Ishikawa (cell line): ENCODE data around the gene NAV3.

Experiments
- CEBPB ChIP-seq: IDR thresholded peaks from 2 replicates; pipeline ENCODE4 v1.6.1; 2012
- CREB1 ChIP-seq: IDR thresholded peaks from 2 replicates; pipeline ENCODE4 v1.6.1; 2012; ENCODE audit warnings: low read depth
- EGR1 ChIP-seq: IDR thresholded peaks from 2 replicates; pipeline ENCODE4 v1.6.1; 2012
- EP300 ChIP-seq: IDR thresholded peaks from 2 replicates; pipeline ENCODE4 v1.6.1; 2012; ENCODE audit warnings: borderline replicate concordance
- RAD21 ChIP-seq: IDR thresholded peaks from 2 replicates; pipeline ENCODE4 v1.6.1; 2012; ENCODE audit warnings: low read depth
- TAF1 ChIP-seq: IDR thresholded peaks from 2 replicates; pipeline ENCODE4 v1.6.1; 2012; ENCODE audit warnings: low read depth, mild to moderate bottlenecking
- TCF12 ChIP-seq: IDR thresholded peaks from 2 replicates; pipeline ENCODE4 v1.6.1; 2012; ENCODE audit warnings: low read depth
- TEAD4 ChIP-seq: IDR thresholded peaks from 2 replicates; pipeline ENCODE4 v1.6.1; 2012
- YY1 ChIP-seq: IDR thresholded peaks from 2 replicates; pipeline ENCODE4 v1.6.1; 2012; ENCODE audit warnings: low read depth
- ZBTB7A ChIP-seq: IDR thresholded peaks from 2 replicates; pipeline ENCODE4 v1.6.1; 2012; ENCODE audit warnings: low read depth
- TF ChIP-seq, protein P1 (sequence below): IDR thresholded peaks from 2 replicates; pipeline ENCODE4 v1.6.1; 2012; ENCODE audit warnings: low read depth, mild to moderate bottlenecking
- TF ChIP-seq, protein P2 (sequence below): IDR thresholded peaks from 2 replicates; pipeline ENCODE4 v1.6.1; 2012
- TF ChIP-seq, protein P3 (sequence below): IDR thresholded peaks from 2 replicates; pipeline ENCODE4 v1.6.1; 2012

DNA sequence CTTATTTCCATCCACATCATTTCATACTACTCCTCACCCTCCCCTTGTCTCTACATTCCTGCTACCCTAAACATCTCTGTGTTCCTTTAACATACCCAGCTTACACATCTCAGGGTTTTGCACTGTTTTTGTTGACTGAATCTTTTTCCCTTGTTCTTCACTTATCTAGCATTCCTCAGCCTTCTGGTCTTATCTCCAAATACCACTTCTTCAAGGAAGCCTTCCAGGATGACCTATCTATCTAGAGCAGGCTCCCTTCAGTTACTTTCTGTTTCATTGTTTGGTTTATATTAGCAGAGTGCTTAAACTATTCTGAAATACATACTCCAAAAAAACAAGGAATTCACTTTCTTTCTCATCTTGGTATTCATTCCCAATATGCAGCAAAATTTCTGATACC is 353.1 kb downstream of the NAV3 start:
- TF ChIP-seq, protein P1, sequence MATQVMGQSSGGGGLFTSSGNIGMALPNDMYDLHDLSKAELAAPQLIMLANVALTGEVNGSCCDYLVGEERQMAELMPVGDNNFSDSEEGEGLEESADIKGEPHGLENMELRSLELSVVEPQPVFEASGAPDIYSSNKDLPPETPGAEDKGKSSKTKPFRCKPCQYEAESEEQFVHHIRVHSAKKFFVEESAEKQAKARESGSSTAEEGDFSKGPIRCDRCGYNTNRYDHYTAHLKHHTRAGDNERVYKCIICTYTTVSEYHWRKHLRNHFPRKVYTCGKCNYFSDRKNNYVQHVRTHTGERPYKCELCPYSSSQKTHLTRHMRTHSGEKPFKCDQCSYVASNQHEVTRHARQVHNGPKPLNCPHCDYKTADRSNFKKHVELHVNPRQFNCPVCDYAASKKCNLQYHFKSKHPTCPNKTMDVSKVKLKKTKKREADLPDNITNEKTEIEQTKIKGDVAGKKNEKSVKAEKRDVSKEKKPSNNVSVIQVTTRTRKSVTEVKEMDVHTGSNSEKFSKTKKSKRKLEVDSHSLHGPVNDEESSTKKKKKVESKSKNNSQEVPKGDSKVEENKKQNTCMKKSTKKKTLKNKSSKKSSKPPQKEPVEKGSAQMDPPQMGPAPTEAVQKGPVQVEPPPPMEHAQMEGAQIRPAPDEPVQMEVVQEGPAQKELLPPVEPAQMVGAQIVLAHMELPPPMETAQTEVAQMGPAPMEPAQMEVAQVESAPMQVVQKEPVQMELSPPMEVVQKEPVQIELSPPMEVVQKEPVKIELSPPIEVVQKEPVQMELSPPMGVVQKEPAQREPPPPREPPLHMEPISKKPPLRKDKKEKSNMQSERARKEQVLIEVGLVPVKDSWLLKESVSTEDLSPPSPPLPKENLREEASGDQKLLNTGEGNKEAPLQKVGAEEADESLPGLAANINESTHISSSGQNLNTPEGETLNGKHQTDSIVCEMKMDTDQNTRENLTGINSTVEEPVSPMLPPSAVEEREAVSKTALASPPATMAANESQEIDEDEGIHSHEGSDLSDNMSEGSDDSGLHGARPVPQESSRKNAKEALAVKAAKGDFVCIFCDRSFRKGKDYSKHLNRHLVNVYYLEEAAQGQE: no peak
- TF ChIP-seq, protein P2, sequence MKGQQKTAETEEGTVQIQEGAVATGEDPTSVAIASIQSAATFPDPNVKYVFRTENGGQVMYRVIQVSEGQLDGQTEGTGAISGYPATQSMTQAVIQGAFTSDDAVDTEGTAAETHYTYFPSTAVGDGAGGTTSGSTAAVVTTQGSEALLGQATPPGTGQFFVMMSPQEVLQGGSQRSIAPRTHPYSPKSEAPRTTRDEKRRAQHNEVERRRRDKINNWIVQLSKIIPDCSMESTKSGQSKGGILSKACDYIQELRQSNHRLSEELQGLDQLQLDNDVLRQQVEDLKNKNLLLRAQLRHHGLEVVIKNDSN: no peak
- TF ChIP-seq EGR1 (no peak), TCF12 (no peak), CEBPB (no peak), RAD21 (no peak), TEAD4 (no peak), YY1 (no peak), EP300 (no peak), TAF1 (no peak), CREB1 (no peak), ZBTB7A (no peak)
- TF ChIP-seq, protein P3, sequence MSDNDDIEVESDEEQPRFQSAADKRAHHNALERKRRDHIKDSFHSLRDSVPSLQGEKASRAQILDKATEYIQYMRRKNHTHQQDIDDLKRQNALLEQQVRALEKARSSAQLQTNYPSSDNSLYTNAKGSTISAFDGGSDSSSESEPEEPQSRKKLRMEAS: no peak
